NB4 (cell line): Measurements from ENCODE around the gene HIVEP2.

Experiments used
- CTCF ChIP-seq: IDR thresholded peaks from one replicate; pipeline ENCODE4 v1.5.1; 2012; ENCODE audit warnings: low read depth, low read length
- MAX ChIP-seq: IDR thresholded peaks from 2 replicates; pipeline ENCODE4 v1.6.1; 2011; ENCODE audit warnings: low read depth, low read length
- MYC ChIP-seq: IDR thresholded peaks from 2 replicates; pipeline ENCODE4 v1.6.1; 2011; ENCODE audit warnings: low read depth, low read length
- POLR2A ChIP-seq: IDR thresholded peaks from 2 replicates; pipeline ENCODE4 v1.6.1; 2011; ENCODE audit warnings: mild to moderate bottlenecking; ENCODE audit not compliant: insufficient read length; ENCODE audit errors: extremely low read depth

- TF ChIP-seq CTCF (no peak), MAX (no peak), POLR2A (no peak), MYC (no peak)
Observed at GRCh38 chr6:142926177-142926493, 18.8 kb downstream of the HIVEP2 start.
